Measurements from ENCODE around the gene MYH2.

Gene MYH2

DNA sequence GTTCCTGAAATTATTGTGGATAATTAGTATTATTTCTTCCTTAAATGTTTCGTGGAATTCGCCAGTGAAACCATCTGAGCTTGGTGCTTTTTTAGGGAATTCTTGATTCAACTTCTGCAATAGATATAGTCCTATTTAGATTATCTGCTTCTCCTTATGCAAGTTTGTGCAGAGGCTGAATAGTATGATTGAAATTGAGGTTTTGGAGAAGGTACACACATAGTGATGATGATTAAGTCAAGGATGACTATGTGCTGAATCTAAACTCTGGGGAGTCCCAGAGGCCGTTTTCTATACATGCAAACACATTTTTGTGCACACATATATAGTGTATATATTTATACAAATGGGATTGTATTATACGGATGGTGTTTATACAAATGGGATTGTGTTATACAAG is 74.9 kb downstream of the MYH2 start:
- Histone ChIP-seq H3K4me3 (ENCODE audit: severe bottlenecking) (no peak overlapping the region), H3K36me3 (ENCODE audit: low read depth) (no peaks in the 10 kb centered on the region), H3K4me1 (ENCODE audit: insufficient read depth, poor library complexity, severe bottlenecking) (no peaks in the 10 kb centered on the region), H3K9me3 (ENCODE audit: severe bottlenecking) (no peaks in the 10 kb centered on the region), H3K27ac (ENCODE audit: poor library complexity, severe bottlenecking) (no peak overlapping the region), H3K27me3 (ENCODE audit: insufficient read depth, poor library complexity, severe bottlenecking) (no peaks in the 10 kb centered on the region)
- no peak for DNase-seq (ENCODE audit: low spot score)
- no peak for ATAC-seq (ENCODE audit: low read depth)
- TF ChIP-seq, protein P1, sequence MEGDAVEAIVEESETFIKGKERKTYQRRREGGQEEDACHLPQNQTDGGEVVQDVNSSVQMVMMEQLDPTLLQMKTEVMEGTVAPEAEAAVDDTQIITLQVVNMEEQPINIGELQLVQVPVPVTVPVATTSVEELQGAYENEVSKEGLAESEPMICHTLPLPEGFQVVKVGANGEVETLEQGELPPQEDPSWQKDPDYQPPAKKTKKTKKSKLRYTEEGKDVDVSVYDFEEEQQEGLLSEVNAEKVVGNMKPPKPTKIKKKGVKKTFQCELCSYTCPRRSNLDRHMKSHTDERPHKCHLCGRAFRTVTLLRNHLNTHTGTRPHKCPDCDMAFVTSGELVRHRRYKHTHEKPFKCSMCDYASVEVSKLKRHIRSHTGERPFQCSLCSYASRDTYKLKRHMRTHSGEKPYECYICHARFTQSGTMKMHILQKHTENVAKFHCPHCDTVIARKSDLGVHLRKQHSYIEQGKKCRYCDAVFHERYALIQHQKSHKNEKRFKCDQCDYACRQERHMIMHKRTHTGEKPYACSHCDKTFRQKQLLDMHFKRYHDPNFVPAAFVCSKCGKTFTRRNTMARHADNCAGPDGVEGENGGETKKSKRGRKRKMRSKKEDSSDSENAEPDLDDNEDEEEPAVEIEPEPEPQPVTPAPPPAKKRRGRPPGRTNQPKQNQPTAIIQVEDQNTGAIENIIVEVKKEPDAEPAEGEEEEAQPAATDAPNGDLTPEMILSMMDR (IDR thresholded peaks at IDR 0.05; ENCODE audit: poor library complexity, severe bottlenecking): no peak

DNA sequence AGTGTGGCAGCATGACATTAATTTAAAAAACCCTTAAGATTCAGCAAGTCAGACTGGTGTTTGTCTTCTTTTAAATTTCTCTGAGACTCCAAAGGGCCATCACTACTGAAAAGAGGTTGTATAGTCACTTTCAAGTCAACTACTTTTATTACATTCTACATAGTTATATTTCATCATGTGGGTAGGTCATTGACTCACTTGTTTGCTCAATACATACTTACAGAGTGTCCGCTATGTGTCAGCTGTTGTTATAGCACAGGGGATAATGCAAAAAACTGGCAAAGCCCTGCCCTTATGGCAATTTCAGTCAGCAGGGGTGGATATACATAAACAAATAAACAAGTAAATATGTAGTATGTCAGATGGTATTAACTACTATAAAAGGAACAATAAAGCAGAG is 77.6 kb downstream of the MYH2 start:
- Histone ChIP-seq H3K9me3 (ENCODE audit: severe bottlenecking) (no peaks in the 10 kb centered on the region), H3K27me3 (ENCODE audit: insufficient read depth, poor library complexity, severe bottlenecking) (peaks cover 8% of the 10 kb centered on the region), H3K36me3 (ENCODE audit: low read depth) (no peaks in the 10 kb centered on the region), H3K4me3 (ENCODE audit: severe bottlenecking) (no peak overlapping the region), H3K4me1 (ENCODE audit: insufficient read depth, poor library complexity, severe bottlenecking) (no peaks in the 10 kb centered on the region), H3K27ac (ENCODE audit: poor library complexity, severe bottlenecking) (no peak overlapping the region)
- ATAC-seq (ENCODE audit: low read depth) (peak; percentile 53; the same call in 2 of the 3 replicates), DNase-seq (ENCODE audit: low spot score) (no peak)
- TF ChIP-seq, protein P1 (IDR thresholded peaks at IDR 0.05; ENCODE audit: poor library complexity, severe bottlenecking): no peak

Measured in RWPE2 (cell line).